22Rv1 (cell line): Measurements from ENCODE around the gene NXT1.

ENCODE experiments used
- H3K27ac ChIP-seq: fragments of 450-650 bp; 2 replicates; pipeline ENCODE4 v1.5.1; 2017
- CTCF ChIP-seq: fragments of 450-650 bp; IDR thresholded peaks from 2 replicates; pipeline ENCODE4 v1.5.1; 2017; ENCODE audit warnings: mild to moderate bottlenecking
- ZFX ChIP-seq: fragments of 450-650 bp; IDR thresholded peaks from 2 replicates; pipeline ENCODE4 v1.6.1; 2017; ENCODE audit warnings: antibody characterized with exemption, borderline replicate concordance

Gene NXT1

GRCh38 chr20:23375827-23376226, 25.2 kb downstream of the NXT1 start:
- no peak for TF ChIP-seq ZFX
- no peak for TF ChIP-seq CTCF
- no peak overlapping the region for H3K27ac ChIP-seq

DNA sequence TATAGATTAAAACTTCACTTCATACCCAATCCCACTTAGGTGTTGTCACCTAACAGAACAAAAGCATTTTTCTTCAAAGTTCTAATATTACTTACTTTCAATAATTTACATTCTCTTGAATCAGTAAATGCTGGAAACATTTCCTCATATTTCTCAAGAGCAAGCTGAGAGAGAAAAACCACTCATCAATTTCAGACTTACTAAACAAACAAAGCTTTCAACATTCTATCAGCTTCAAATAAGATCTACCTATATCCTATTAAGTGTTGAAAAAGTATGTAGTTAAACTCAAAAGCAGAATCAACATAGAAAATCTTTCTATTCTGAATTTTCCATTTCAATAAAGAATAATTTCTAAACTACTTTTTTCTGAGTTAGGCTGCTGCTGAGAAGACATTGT, 29.2 kb downstream of the NXT1 start:
- H3K27ac ChIP-seq = no peak overlapping the region
- TF ChIP-seq CTCF = no peak
- TF ChIP-seq ZFX = no peak

DNA sequence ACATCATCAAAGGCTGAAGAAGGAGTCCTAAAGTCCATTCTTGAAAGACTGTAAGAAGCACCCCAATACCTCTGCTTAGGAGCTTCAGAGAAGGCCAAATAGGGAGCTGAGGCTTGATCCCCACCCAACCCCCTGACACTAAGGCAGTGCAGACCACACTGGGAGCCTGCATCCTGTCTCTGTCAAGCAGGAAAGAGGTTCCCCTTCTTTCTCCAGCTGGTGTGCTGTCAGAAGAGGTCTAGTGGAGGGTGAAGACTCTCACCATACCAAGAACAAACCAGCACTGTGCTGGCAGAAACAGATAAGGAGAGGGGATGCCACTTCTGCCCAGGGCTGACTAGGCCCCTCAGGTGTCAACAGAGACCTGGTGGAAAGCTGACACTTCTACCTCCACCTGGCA, 31.3 kb downstream of the NXT1 start:
- TF ChIP-seq ZFX (no peak), CTCF (no peak)
- no peak overlapping the region for H3K27ac ChIP-seq

DNA sequence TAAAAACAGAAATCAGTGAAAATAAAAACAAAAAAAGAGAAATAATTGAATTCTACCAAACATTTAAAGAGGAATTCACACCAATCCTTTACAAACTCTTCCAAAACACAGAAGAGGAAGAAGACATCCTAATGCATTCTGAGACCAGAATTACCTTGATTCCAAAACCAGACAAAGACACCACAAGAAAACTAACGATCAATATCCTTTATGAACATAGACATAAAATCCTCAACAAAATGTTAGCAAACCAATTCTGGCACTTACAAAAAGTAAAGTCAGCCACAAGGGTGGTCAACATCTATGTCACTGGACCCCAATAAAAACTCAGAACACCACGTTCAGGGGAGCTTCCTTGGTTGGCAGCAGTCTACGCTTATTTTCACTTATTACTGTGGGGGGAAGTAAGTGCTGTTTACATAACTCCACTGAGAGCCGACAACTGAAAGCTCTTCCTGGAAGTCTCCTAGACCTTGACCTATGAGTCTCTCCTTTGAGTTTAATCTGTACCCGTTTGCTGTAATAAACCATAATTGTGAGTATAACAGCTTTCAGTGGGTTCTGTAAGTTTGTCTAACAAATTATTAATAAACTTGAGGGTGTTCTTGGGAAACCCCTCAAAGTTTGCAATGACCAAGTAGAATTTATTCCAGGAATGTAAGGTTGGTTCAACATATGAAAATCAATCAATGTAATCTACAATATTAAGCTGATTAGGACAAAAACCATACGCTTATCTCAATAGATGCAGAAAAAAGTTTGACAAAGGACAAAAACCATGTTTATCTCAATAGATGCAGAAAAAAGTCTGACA, 35.9 kb downstream of the NXT1 start:
- H3K27ac ChIP-seq = no peak overlapping the region

GRCh38 chr20:23387118-23387443, 36.5 kb downstream of the NXT1 start:
- no peak for TF ChIP-seq ZFX
- no peak for TF ChIP-seq CTCF
- no peak overlapping the region for H3K27ac ChIP-seq

More for the DNA sequence above, 35.9 kb downstream of the NXT1 start:
- TF ChIP-seq CTCF (no peak), ZFX (no peak)

DNA sequence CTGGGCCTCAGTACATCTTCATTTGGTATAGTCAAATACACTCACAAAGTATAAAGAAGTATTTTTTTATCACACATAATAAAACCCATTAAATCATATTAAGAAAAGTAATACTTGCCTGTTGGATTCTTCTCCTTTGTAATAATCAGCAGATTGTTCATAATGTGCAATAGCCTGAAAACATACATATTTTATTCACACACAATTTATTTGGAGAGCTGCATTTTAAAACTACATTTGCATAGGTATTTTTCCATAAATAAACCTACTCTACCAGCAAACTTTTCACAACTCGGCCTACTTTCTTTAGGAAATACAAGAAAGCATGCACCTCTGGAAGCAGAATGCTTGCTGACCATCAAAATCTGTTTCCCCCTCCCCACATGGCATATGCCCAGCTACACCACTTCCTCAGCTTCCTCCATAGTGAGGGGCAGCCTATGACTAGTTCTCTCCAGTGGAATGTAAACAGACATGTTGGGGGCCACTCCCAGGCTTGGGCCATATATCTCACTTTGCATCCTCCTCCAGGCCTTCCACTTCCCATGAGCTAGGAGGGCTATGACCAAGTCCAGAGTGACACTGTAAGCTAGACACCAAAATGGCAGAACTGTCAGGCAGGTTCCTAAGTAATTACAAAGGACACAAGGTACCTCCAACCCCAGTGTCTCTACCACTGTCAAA, 39.6 kb downstream of the NXT1 start:
- TF ChIP-seq ZFX (no peak), CTCF (no peak)
- no peak overlapping the region for H3K27ac ChIP-seq

DNA sequence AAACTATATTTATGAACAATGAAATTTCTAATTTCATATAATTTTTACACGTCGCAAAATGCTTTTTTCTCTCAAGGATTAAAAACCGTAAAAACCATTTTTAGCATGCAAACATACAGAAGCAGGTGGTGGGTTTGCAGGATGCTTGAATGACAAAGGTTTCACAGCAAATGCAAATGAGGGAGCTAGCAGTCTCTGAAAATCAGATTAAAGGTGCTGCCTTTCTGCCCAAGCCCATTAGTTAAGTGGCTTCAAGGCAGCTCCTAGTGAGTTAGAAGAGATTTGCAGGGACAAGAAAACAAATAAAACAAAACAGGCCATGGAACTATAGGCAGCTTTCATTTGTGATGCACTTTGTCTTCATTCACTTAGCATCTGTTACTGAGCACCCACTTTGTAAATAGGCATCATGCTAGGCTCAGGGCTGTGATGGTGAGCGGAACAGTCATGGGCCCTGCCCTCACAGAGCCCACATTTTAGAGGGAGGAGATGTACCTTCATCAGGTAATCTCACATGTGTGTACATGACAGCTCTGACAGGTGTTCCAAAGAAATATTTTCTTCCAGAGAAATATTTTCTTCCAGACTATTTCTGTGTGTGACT, 41.2 kb downstream of the NXT1 start:
- H3K27ac ChIP-seq = no peak overlapping the region
- TF ChIP-seq CTCF (no peak), ZFX (no peak)
